Loucy (cell line): ENCODE measurements around the gene SLTM.

Experiments
- CTCF ChIP-seq: fragments of 200-600 bp; sonication (generic); conservative IDR thresholded peaks from 2 replicates; pipeline ENCODE4 v1.5.1; 2014; ENCODE audit warnings: mild to moderate bottlenecking, antibody characterized with exemption, low read length
- EZH2phosphoT487 ChIP-seq: fragments of 200-600 bp; IDR thresholded peaks from 2 replicates; pipeline ENCODE4 v1.6.1; 2018; ENCODE audit warnings: antibody characterized with exemption, mild to moderate bottlenecking, moderate library complexity, borderline replicate concordance

- TF ChIP-seq CTCF (no peak), EZH2phosphoT487 (no peak)
Observed at GRCh38 chr15:58875343-58875742, 58.1 kb downstream of the SLTM start.
